A549 (cell line): Measurements from ENCODE around the gene FGF3. TPM values are rescaled to one million over a fixed set of nuclear protein-coding genes. Genes with fewer than 3 reads are reported as not detected.

Experiments used
- ATAC-seq, 2 experiments: fragments of 200-7000 bp in 1 of 2; fragments of >200 bp in 1 of 2; cut with Nextera tagmentation in 1 of 2; cut with Tn5 transposase in 1 of 2; 3 replicates each; pipeline versions ENCODE4 v1.8.0 to v1.9.1; 2018 to 2020; ENCODE audit warnings: mild to moderate bottlenecking in 1 of 2, moderate library complexity in 1 of 2
- CTCF ChIA-PET: fragments of 300-600 bp; sonication (Branson Sonifier 250); formaldehyde crosslinking; extraction: SDS; loops from one replicate; lab custom pipeline; 2021; ENCODE audit warnings: antibody characterized with exemption, inconsistent platforms; lab: Yijun Ruan, JAX
- POLR2A ChIA-PET: fragments of 350-600 bp; formaldehyde crosslinking; extraction: SDS; loops from one replicate; lab custom pipeline; 2021; ENCODE audit warnings: antibody characterized with exemption, inconsistent platforms; lab: Yijun Ruan, JAX
- DNase-seq, 2 experiments: peaks; one replicate each; pipeline versions ENCODE4 v3.0.0 to v3.0.0-alpha.2; 2011 to 2016; ENCODE audit warnings: low read depth in 1 of 2, low spot score in 1 of 2
- FAIRE-seq: peaks from 2 replicates; lab custom pipeline; 2011; peaks lifted over from hg19 to GRCh38; lab: Jason Lieb, UNC
- H3K27ac ChIP-seq, 2 experiments: fragments of >200 bp; sonication (Bioruptor Twin); formaldehyde crosslinking; 3 replicates each; pipeline ENCODE4 v1.5.1; 2016 to 2017
- H3K4me1 ChIP-seq: fragments of >200 bp; sonication (Bioruptor Twin); formaldehyde crosslinking; 3 replicates; pipeline ENCODE4 v1.6.1; 2016
- H3K4me2 ChIP-seq: fragments of >200 bp; sonication (Bioruptor Twin); formaldehyde crosslinking; 3 replicates; pipeline ENCODE4 v1.6.1; 2016
- H3K4me3 ChIP-seq: fragments of >200 bp; sonication (Bioruptor Twin); formaldehyde crosslinking; 3 replicates; pipeline ENCODE4 v1.5.1; 2016
- H3K9me3 ChIP-seq: fragments of >200 bp; sonication (Bioruptor Twin); formaldehyde crosslinking; 3 replicates; pipeline ENCODE4 v1.6.1; 2016
- BCL3 ChIP-seq: fragments of >200 bp; sonication (Bioruptor Twin); formaldehyde crosslinking; IDR thresholded peaks from 3 replicates; pipeline ENCODE4 v1.6.1; 2016
- BHLHE40 ChIP-seq: IDR thresholded peaks from 2 replicates; pipeline ENCODE4 v1.6.1; 2012; ENCODE audit warnings: low read depth, low read length, inconsistent platforms
- CBX2 ChIP-seq: fragments of 200-600 bp; sonication (generic); IDR thresholded peaks from 2 replicates; pipeline ENCODE4 v1.6.1; 2016; ENCODE audit warnings: low read depth, mild to moderate bottlenecking, borderline replicate concordance
- CBX8 ChIP-seq: fragments of 200-600 bp; sonication (generic); IDR thresholded peaks from 2 replicates; pipeline ENCODE4 v1.6.1; 2016
- E2F6 ChIP-seq: IDR thresholded peaks from 2 replicates; pipeline ENCODE4 v1.6.1; 2012; ENCODE audit warnings: low read depth, borderline replicate concordance
- ELK1 ChIP-seq: fragments of 150-350 bp; IDR thresholded peaks from 2 replicates; pipeline ENCODE4 v1.6.1; 2014; ENCODE audit warnings: low read depth, mild to moderate bottlenecking, low read length
- EP300 ChIP-seq, 2 experiments: fragments of >200 bp; sonication (Bioruptor Twin); formaldehyde crosslinking; IDR thresholded peaks; 2 replicates in 1 of 2; 3 replicates in 1 of 2; pipeline ENCODE4 v1.6.1; 2016 to 2017
- ESRRA ChIP-seq: fragments of 150-350 bp; IDR thresholded peaks from 2 replicates; pipeline ENCODE4 v1.6.1; 2014; ENCODE audit warnings: mild to moderate bottlenecking, low read length, borderline replicate concordance
- FOXS1 ChIP-seq: fragments of 250-450 bp; sonication (Bioruptor Pico); IDR thresholded peaks from 2 replicates; pipeline ENCODE4 v1.5.0; 2020; ENCODE audit warnings: mild to moderate bottlenecking, moderate library complexity
- GATA3 ChIP-seq: IDR thresholded peaks from 2 replicates; pipeline ENCODE4 v1.6.1; 2012; ENCODE audit warnings: borderline replicate concordance
- HDAC2 ChIP-seq: fragments of 200-600 bp; sonication (generic); IDR thresholded peaks from 2 replicates; pipeline ENCODE4 v1.6.1; 2016
- HEYL ChIP-seq: fragments of 250-450 bp; sonication (Bioruptor Pico); IDR thresholded peaks from 2 replicates; pipeline ENCODE4 v1.8.0; 2021; ENCODE audit warnings: mild to moderate bottlenecking, moderate library complexity
- JUNB ChIP-seq: fragments of >200 bp; sonication (Bioruptor Twin); formaldehyde crosslinking; IDR thresholded peaks from 2 replicates; pipeline ENCODE4 v1.6.1; 2016
- KDM1A ChIP-seq: fragments of 200-600 bp; sonication (generic); IDR thresholded peaks from 2 replicates; pipeline ENCODE4 v1.6.1; 2016; ENCODE audit warnings: low read depth, mild to moderate bottlenecking
- KDM5A ChIP-seq: fragments of 200-600 bp; sonication (generic); IDR thresholded peaks from 2 replicates; pipeline ENCODE4 v1.6.1; 2016; ENCODE audit warnings: antibody characterized with exemption, mild to moderate bottlenecking
- MAFK ChIP-seq: fragments of 450-650 bp; IDR thresholded peaks from 2 replicates; pipeline ENCODE4 v1.6.1; 2014; ENCODE audit not compliant: partially characterized antibody
- MYC ChIP-seq: IDR thresholded peaks from 2 replicates; pipeline ENCODE4 v1.6.1; 2012; ENCODE audit warnings: mild to moderate bottlenecking, inconsistent platforms, low read length, improper control_type of control experiment, borderline replicate concordance
- NFE2L2 ChIP-seq: fragments of 150-350 bp; conservative IDR thresholded peaks from 2 replicates; pipeline ENCODE4 v1.6.1; 2014; ENCODE audit warnings: low read length
- PHF8 ChIP-seq: fragments of 200-600 bp; sonication (generic); IDR thresholded peaks from 2 replicates; pipeline ENCODE4 v1.6.1; 2016; ENCODE audit warnings: low read depth, mild to moderate bottlenecking, antibody characterized with exemption, moderate library complexity, borderline replicate concordance
- POLR2A ChIP-seq: IDR thresholded peaks from 2 replicates; pipeline ENCODE4 v1.6.1; 2012; ENCODE audit warnings: mild to moderate bottlenecking, low read length
- RFX5 ChIP-seq: fragments of 450-650 bp; IDR thresholded peaks from 2 replicates; pipeline ENCODE4 v1.7.1; 2014; ENCODE audit warnings: antibody characterized with exemption, mild to moderate bottlenecking, moderate library complexity
- RNF2 ChIP-seq: fragments of 200-600 bp; sonication (generic); IDR thresholded peaks from 2 replicates; pipeline ENCODE4 v1.6.1; 2016; ENCODE audit warnings: low read depth, mild to moderate bottlenecking, antibody characterized with exemption, moderate library complexity, borderline replicate concordance
- SREBF2 ChIP-seq: fragments of 450-650 bp; IDR thresholded peaks from 2 replicates; pipeline ENCODE4 v1.6.1; 2014; ENCODE audit warnings: mild to moderate bottlenecking, moderate library complexity
- TP53 ChIP-seq: fragments of 250-450 bp; sonication (Bioruptor Pico); IDR thresholded peaks from 2 replicates; pipeline ENCODE4 v1.5.0; 2021; ENCODE audit warnings: mild to moderate bottlenecking, moderate library complexity
- ZC3H11A ChIP-seq: fragments of 450-650 bp; IDR thresholded peaks from 2 replicates; pipeline ENCODE4 v1.6.1; 2014; ENCODE audit warnings: antibody characterized with exemption, mild to moderate bottlenecking
- ZSCAN20 ChIP-seq: fragments of 250-450 bp; sonication (Bioruptor Pico); IDR thresholded peaks from 2 replicates; pipeline ENCODE4 v1.8.0; 2022; ENCODE audit warnings: mild to moderate bottlenecking, moderate library complexity
- WGBS: methylation state at CpG from one replicate; pipeline ENCODE4 v1.1.6; 2017; ENCODE audit errors: missing lambda C conversion rate; 5-methylcytosine and 5-hydroxymethylcytosine counted together
- polyA plus RNA-seq, 4 experiments: library from polyadenylated mRNA; depleted of rRNA in 3 of 4; stranded (reverse); fragments of >200 nt; fragmentation: RNase III in 1 of 4; extraction: RNeasy Plus Mini Kit Qiagen cat#74134 plus additional on column Dnase treatment in 1 of 4; gene quantifications; 2 replicates in 3 of 4; 3 replicates in 1 of 4; pipeline ENCODE4 v1.2.3, GENCODE V29; 2011 to 2017
- TF ChIP-seq, protein P1 (sequence below): fragments of >200 bp; sonication (Bioruptor Twin); formaldehyde crosslinking; IDR thresholded peaks from 3 replicates; pipeline ENCODE4 v1.5.1; 2016
- TF ChIP-seq, protein P2 (sequence below): fragments of 250-450 bp; sonication (Bioruptor Pico); IDR thresholded peaks from 2 replicates; pipeline ENCODE4 v1.5.0; 2020; ENCODE audit warnings: low read depth, mild to moderate bottlenecking, moderate library complexity
- TF ChIP-seq, protein P3 (sequence below): IDR thresholded peaks from 2 replicates; pipeline ENCODE4 v1.6.1; 2012

Gene FGF3
- polyA plus RNA-seq, 2 of the 4 experiments (the other 2 are of a cell fraction) = not detected

DNA sequence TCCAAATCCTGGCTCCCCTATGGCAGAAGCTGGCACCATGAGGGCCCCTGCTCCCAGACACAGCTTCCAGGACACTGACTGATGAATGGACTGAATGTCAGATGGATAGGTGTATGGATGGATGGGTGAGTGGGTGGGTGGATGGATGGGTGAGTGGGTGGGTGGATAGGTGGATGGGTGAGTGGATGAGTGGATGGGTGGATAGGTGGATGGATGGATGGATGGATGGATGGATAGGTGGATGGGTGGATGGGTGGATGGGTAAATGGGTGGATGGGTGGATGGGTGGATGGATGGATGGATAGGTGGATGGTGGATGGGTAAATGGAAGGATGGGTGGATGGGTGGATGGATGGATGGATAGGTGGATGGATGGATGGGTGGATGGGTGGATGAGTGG lies 4.3 kb downstream of the FGF3 start:
- ATAC-seq = no peak
- no peak overlapping the region for H3K4me2 ChIP-seq
- CTCF ChIA-PET = no interaction called here
- H3K9me3 ChIP-seq = no peaks in the 10 kb centered on the region
- POLR2A ChIA-PET = no interaction called here
- peaks cover 12% of the 10 kb centered on the region; the same call in 2 of the 3 replicates for H3K4me1 ChIP-seq
- no peak overlapping the region for H3K4me3 ChIP-seq
- H3K27ac ChIP-seq = no peak overlapping the region
- TF ChIP-seq ELK1 = no peak
- no peak for TF ChIP-seq KDM5A
- no peak for TF ChIP-seq MYC
- no peak for TF ChIP-seq MAFK
- TF ChIP-seq TP53 (CRISPR knock-in tag) = no peak
- no peak for TF ChIP-seq SREBF2
- TF ChIP-seq, protein P1, sequence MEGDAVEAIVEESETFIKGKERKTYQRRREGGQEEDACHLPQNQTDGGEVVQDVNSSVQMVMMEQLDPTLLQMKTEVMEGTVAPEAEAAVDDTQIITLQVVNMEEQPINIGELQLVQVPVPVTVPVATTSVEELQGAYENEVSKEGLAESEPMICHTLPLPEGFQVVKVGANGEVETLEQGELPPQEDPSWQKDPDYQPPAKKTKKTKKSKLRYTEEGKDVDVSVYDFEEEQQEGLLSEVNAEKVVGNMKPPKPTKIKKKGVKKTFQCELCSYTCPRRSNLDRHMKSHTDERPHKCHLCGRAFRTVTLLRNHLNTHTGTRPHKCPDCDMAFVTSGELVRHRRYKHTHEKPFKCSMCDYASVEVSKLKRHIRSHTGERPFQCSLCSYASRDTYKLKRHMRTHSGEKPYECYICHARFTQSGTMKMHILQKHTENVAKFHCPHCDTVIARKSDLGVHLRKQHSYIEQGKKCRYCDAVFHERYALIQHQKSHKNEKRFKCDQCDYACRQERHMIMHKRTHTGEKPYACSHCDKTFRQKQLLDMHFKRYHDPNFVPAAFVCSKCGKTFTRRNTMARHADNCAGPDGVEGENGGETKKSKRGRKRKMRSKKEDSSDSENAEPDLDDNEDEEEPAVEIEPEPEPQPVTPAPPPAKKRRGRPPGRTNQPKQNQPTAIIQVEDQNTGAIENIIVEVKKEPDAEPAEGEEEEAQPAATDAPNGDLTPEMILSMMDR = no peak
- no peak for TF ChIP-seq RNF2
- TF ChIP-seq EP300 (IDR thresholded peaks at IDR 0.05) = no peak
- no peak for TF ChIP-seq NFE2L2
- no peak for TF ChIP-seq KDM1A
- TF ChIP-seq JUNB = no peak
- no peak for TF ChIP-seq BHLHE40
- TF ChIP-seq HEYL = no peak
- TF ChIP-seq GATA3 = no peak
- TF ChIP-seq, protein P2, sequence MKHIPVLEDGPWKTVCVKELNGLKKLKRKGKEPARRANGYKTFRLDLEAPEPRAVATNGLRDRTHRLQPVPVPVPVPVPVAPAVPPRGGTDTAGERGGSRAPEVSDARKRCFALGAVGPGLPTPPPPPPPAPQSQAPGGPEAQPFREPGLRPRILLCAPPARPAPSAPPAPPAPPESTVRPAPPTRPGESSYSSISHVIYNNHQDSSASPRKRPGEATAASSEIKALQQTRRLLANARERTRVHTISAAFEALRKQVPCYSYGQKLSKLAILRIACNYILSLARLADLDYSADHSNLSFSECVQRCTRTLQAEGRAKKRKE (CRISPR knock-in tag) = no peak
- TF ChIP-seq, all 56 proteins: peak for 0
- no peak for FAIRE-seq
- no peak for DNase-seq

- ATAC-seq = no peak
- Histone ChIP-seq H3K4me2 (no peak overlapping the region), H3K9me3 (no peaks in the 10 kb centered on the region), H3K4me3 (no peak overlapping the region), H3K27ac (no peak overlapping the region), H3K4me1 (peaks cover 12% of the 10 kb centered on the region; the same call in 2 of the 3 replicates)
- 22% methylated on average over 7 of the region's 7 CpGs for WGBS
- ChIA-PET CTCF (no interaction called here), POLR2A (no interaction called here)
- TF ChIP-seq, protein P3, sequence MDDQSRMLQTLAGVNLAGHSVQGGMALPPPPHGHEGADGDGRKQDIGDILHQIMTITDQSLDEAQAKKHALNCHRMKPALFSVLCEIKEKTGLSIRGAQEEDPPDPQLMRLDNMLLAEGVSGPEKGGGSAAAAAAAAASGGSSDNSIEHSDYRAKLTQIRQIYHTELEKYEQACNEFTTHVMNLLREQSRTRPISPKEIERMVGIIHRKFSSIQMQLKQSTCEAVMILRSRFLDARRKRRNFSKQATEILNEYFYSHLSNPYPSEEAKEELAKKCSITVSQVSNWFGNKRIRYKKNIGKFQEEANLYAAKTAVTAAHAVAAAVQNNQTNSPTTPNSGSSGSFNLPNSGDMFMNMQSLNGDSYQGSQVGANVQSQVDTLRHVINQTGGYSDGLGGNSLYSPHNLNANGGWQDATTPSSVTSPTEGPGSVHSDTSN = no peak
- no peak for TF ChIP-seq HEYL
- TF ChIP-seq E2F6 = no peak
- no peak for TF ChIP-seq POLR2A
- TF ChIP-seq CBX8 = no peak
- no peak for TF ChIP-seq SREBF2
- TF ChIP-seq JUNB = no peak
- no peak for TF ChIP-seq RFX5
- no peak for TF ChIP-seq HDAC2
- no peak for TF ChIP-seq PHF8
- no peak for TF ChIP-seq FOXS1 (CRISPR knock-in tag)
- TF ChIP-seq BCL3 = no peak
- no peak for TF ChIP-seq ESRRA
- TF ChIP-seq ZSCAN20 (CRISPR knock-in tag) = no peak
- TF ChIP-seq CBX2 = no peak
- TF ChIP-seq KDM1A = no peak
- TF ChIP-seq, protein P2 (CRISPR knock-in tag) = no peak
- TF ChIP-seq ZC3H11A = no peak
- no peak for FAIRE-seq
- DNase-seq = no peak
These were observed 4.8 kb downstream of the FGF3 start for GRCh38 chr11:69814411-69814810.
